ENCODE data around the gene GGA2.

DNA sequence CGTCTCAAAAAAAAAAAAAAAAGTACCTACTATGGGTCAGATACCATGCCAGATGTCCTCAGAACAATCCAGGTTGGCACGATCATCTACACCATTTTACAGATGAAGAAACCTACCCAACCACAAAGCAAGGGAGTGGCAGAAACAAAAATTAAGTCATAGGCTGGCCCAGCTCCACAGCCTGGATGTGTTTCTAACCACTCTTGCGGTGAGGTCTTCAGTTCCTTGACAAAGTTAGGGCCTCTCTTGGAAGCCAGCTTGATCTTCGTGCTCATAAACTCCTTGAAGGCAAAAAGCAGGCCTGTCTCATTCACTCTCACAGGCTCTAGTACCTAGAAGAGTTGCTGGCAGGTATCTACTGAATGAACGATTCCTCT lies 6.2 kb downstream of the GGA2 start:
- TF ChIP-seq CTCF (conservative IDR thresholded peaks at IDR 0.05 in 1 of 2, IDR thresholded peaks at IDR 0.05 in 1 of 2; ENCODE audit: low read depth in 1 of 2, low read length in 2 of 2) = no peak
- no peak for TF ChIP-seq EZH2 (IDR thresholded peaks at IDR 0.05; ENCODE audit: low read length, missing control alignments)
